Colonic mucosa (tissue), 4 donors: ENCODE measurements around the gene GNG3. TPM values are rescaled to one million over a fixed set of nuclear protein-coding genes. Genes with fewer than 3 reads are reported as not detected.

Experiments
- DNase-seq: peaks from one replicate; pipeline ENCODE4 v3.0.0-alpha.2; 2020
- H3K27ac ChIP-seq: fragments of 200-600 bp; one replicate; pipeline ENCODE4 v1.8.0; 2021
- H3K27me3 ChIP-seq: fragments of 200-600 bp; one replicate; pipeline ENCODE4 v1.8.0; 2021
- H3K36me3 ChIP-seq: fragments of 200-600 bp; one replicate; pipeline ENCODE4 v1.8.0; 2021
- H3K4me1 ChIP-seq: fragments of 200-600 bp; one replicate; pipeline ENCODE4 v1.8.0; 2021; ENCODE audit warnings: mild to moderate bottlenecking
- H3K4me3 ChIP-seq: fragments of 200-600 bp; one replicate; pipeline ENCODE4 v1.8.0; 2021
- H3K9ac ChIP-seq, 2 donors: one replicate each; pipeline ENCODE4 v1.7.0; 2013; ENCODE audit warnings: control low read depth in 2 of 2, low read depth in 2 of 2, low read length in 2 of 2
- H3K9me3 ChIP-seq: fragments of 200-600 bp; one replicate; pipeline ENCODE4 v1.8.0; 2021
- intact Hi-C: fragments of 100-400 bp; cut with DNase I; formaldehyde crosslinking; loops from one replicate; pipeline ENCODE4 v1.14.1; 2022
- total RNA-seq, 2 donors: library from RNA; stranded (reverse); fragmentation: NEBNext Ultra II Directional in 1 of 2; extraction: Animal tissue kit (Norgen Biotek cat#: 25700) in 1 of 2; gene quantifications; one replicate each; pipeline ENCODE4 v1.2.1, GENCODE V29; 2021
- TF ChIP-seq, protein P1 (sequence below): fragments of 200-600 bp; IDR thresholded peaks from one replicate; pipeline ENCODE4 v1.8.0; 2022; ENCODE audit warnings: antibody characterized with exemption, mild to moderate bottlenecking
- donor health status: healthy.
- donor health status: DM: no; HTN: no; CAD: no.
- donor health status: DM: no; HTN: no; CAD: no.

GNG3 gene
- total RNA-seq, 2 donors from 2014 or later: 0.56 TPM; not detected in 1

DNA sequence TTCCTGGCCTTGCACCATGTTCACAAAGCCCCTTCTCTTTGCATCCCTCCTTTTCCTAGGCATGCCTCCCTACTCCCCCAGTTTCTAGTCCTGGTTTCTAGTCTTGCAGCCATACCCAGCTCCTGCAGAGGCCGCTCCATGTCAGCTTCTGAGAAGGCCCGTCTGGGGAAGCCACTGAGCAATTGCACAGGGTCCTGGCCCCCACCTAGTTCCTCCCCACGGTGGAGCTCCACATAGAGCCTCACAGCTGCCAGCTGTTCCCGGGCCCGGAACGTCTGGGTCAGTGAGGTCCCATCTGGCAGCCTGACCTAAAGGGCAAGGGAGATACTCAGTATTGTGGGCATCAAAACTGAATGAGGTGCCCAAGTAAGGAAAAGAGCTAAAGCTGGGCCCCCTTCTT, 30.8 kb upstream of the GNG3 start:
- no peaks in the 10 kb centered on the region for H3K9me3 ChIP-seq
- no peak overlapping the region for H3K27ac ChIP-seq
- no peaks in the 10 kb centered on the region for H3K36me3 ChIP-seq
- peaks cover 16% of the 10 kb centered on the region for H3K4me1 ChIP-seq
- no peak overlapping the region for H3K4me3 ChIP-seq
- intact Hi-C loops: no loop called here
- no peaks in the 10 kb centered on the region for H3K27me3 ChIP-seq
- no peak for DNase-seq
- no peak overlapping the region for H3K9ac ChIP-seq
- TF ChIP-seq, protein P1, sequence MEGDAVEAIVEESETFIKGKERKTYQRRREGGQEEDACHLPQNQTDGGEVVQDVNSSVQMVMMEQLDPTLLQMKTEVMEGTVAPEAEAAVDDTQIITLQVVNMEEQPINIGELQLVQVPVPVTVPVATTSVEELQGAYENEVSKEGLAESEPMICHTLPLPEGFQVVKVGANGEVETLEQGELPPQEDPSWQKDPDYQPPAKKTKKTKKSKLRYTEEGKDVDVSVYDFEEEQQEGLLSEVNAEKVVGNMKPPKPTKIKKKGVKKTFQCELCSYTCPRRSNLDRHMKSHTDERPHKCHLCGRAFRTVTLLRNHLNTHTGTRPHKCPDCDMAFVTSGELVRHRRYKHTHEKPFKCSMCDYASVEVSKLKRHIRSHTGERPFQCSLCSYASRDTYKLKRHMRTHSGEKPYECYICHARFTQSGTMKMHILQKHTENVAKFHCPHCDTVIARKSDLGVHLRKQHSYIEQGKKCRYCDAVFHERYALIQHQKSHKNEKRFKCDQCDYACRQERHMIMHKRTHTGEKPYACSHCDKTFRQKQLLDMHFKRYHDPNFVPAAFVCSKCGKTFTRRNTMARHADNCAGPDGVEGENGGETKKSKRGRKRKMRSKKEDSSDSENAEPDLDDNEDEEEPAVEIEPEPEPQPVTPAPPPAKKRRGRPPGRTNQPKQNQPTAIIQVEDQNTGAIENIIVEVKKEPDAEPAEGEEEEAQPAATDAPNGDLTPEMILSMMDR: no peak

DNA sequence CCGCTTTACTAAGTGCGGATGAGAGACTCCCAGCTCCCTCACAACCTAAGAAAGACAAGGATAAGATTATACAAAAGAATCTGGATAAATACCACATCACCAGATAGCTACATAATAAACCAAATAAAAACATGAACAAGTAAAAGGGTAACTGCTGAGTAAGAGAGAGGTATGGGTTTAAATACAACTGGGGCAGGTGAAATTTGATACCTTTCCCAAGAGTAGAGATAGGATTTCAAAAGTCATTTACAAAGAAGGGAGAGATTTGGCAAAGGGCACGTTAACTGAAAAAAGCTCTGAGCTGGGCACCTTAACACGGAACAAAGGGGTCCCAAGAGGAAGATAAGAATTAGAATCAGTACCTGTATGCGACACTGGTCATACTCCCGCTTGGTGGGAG, 30.3 kb upstream of the GNG3 start:
- no peak overlapping the region for H3K9ac ChIP-seq
- intact Hi-C loops: no loop called here
- H3K36me3 ChIP-seq: no peaks in the 10 kb centered on the region
- H3K27me3 ChIP-seq: no peaks in the 10 kb centered on the region
- no peak overlapping the region for H3K4me3 ChIP-seq
- H3K27ac ChIP-seq: no peak overlapping the region
- no peak for DNase-seq
- H3K4me1 ChIP-seq: peaks cover 16% of the 10 kb centered on the region
- TF ChIP-seq, protein P1: no peak
- no peaks in the 10 kb centered on the region for H3K9me3 ChIP-seq

DNA sequence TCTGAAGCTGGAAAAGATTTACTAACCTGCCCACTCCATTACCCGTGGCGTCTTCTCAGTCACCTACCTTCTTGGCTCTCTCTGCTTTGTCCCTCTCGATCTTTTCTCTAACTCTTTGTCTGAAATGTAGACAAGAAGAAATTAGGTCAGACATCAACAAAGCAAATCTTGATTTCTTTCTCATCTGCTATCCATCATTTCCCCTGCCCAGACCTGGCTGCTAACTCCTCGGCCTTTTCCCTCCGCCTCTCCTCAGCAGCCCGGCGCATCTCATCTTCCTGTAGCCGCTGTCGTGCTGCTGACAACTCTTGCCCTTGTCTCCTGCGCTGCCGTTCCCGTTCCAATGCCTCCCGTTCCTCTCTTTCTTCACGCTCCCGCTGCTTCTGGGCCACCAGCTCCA, 29.8 kb upstream of the GNG3 start:
- Histone ChIP-seq H3K27me3 (no peaks in the 10 kb centered on the region), H3K27ac (no peak overlapping the region), H3K9ac (peak overlapping the region in 1 of 2 donors; percentile 97), H3K4me3 (peak overlapping the region; percentile 100), H3K4me1 (peaks cover 14% of the 10 kb centered on the region), H3K9me3 (no peaks in the 10 kb centered on the region), H3K36me3 (no peaks in the 10 kb centered on the region)
- intact Hi-C loops: no loop called here
- DNase-seq: no peak
- TF ChIP-seq, protein P1: no peak

DNA sequence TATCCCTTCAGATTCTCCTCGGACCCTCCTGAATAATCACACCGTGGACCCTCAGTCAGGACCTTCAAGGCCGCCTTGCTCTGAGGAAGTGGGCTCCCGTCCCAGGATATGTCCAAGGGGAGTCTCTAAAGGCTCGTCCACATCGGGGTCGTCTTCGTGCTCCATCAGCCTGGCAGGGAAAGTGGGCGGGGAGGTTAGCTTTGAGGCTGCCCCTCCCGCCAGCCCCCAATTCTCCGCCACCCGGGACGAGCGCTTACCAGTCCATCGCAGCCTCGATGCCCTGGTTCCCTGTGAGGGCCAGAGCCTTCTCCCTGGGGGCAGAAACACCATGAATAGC, 29.1 kb upstream of the GNG3 start:
- peaks cover 11% of the 10 kb centered on the region for H3K4me1 ChIP-seq
- intact Hi-C loops: no loop called here

DNA sequence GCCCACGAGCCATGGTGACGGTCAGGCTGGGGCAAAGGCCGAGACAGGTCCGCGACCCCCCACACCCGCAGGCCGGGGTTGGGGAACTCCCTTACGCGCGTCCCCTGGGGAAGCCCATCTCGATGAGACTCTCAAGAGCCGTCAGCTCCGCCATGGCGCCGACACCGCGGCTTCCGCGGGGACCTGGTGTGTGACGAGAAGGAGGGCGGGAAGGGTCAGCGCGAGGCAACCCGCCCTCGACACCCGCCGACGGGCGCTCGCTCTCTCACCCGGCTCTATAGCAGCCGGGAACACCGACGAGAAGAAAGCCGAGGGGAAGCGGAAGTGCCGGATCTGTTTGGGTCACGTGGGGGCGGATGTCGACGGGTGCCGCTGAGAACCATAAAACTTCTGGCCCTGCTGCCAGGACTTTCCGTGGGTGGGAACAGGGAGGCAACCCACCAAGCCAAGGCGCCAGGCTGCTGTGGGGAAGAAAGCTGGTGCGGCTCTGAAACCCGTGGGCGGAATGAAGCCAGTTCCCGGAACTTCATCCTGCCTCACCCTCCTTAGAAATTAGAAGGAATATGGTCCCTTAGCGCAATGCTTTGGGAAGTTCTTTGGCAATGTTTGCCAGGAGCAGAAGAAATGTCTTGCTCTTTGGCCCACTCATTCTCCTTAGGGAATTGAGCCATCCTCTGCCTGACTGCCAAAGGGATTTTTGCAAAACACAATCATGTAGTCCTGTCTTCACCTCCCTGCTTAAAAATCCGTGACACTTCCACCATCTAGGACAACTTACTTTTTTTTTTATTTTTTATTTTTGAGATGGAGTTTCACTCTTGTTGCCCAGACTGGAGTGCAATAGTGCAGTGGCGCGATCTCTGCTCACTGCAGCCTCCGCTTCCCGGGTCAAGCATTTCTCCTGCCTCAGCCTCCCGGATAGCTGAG, 28.4 kb upstream of the GNG3 start, which contains the start of gene UBXN1:
TSS of gene UBXN1 (minus strand) at position 304 of the 927 bp plus-strand sequence. CDS start at position 154, 150 bp downstream.
- peak within 1 kb of the TSS; percentile 87 for H3K27ac ChIP-seq
- H3K4me1 ChIP-seq: peaks cover 11% of the 10 kb centered on the region
- peak within 1 kb of the TSS; percentile 100 for H3K4me3 ChIP-seq
- TF ChIP-seq, protein P1: no peak
- DNase-seq: peak; percentile 95
- no peaks in the 10 kb centered on the region for H3K36me3 ChIP-seq
- no peaks in the 10 kb centered on the region for H3K9me3 ChIP-seq
- H3K27me3 ChIP-seq: no peaks in the 10 kb centered on the region
- peak within 1 kb of the TSS; percentile 95 to 97 for H3K9ac ChIP-seq
- intact Hi-C loops: no loop called here

More for the DNA sequence above, 29.1 kb upstream of the GNG3 start:
- TF ChIP-seq, protein P1: no peak
- Histone ChIP-seq H3K27me3 (no peaks in the 10 kb centered on the region), H3K4me3 (peak overlapping the region; percentile 100), H3K36me3 (no peaks in the 10 kb centered on the region), H3K9me3 (no peaks in the 10 kb centered on the region), H3K27ac (peak overlapping the region; percentile 87), H3K9ac (peak overlapping the region; percentile 95 to 97)
- no peak for DNase-seq
